Activated naive CD8-positive, alpha-beta T cell treated with anti-CD3 and anti-CD28 coated beads, Interleukin-2, amount 10 ng/mL, durations not matched to agents 7 days and 5 days (primary cell): Measurements from ENCODE around the gene DPP7. TPM values are rescaled to one million over a fixed set of nuclear protein-coding genes. Genes with fewer than 3 reads are reported as not detected.

ENCODE experiments used
- ATAC-seq: fragments of 150-1000 bp; cut with Tn5 transposase; one replicate; pipeline ENCODE4 v1.10.0; 2021; ENCODE audit warnings: low read depth, moderate library complexity
- POLR2A ChIA-PET: fragments of 350-600 bp; sonication (Branson Sonifier 250); formaldehyde crosslinking; loops from one replicate; lab custom pipeline; 2021; ENCODE audit warnings: antibody characterized with exemption; lab: Charles Lee
- DNase-seq: peaks from one replicate; pipeline ENCODE4 v3.0.0; 2021
- H3K27ac Mint-ChIP-seq: one replicate; pipeline ENCODE4 v1.8.0; 2022; ENCODE audit warnings: mild to moderate bottlenecking, mixed read lengths
- H3K27me3 Mint-ChIP-seq: one replicate; pipeline ENCODE4 v1.8.0; 2022; ENCODE audit warnings: mild to moderate bottlenecking, moderate library complexity, mixed read lengths
- H3K36me3 Mint-ChIP-seq: one replicate; pipeline ENCODE4 v1.8.0; 2021; ENCODE audit warnings: mild to moderate bottlenecking, mixed read lengths
- H3K4me1 Mint-ChIP-seq: one replicate; pipeline ENCODE4 v1.8.0; 2021; ENCODE audit warnings: mixed read lengths
- H3K4me3 Mint-ChIP-seq: one replicate; pipeline ENCODE4 v1.8.0; 2022; ENCODE audit warnings: mild to moderate bottlenecking, moderate library complexity, mixed read lengths
- H3K9me3 Mint-ChIP-seq: one replicate; pipeline ENCODE4 v1.8.0; 2021; ENCODE audit warnings: mixed read lengths
- total RNA-seq, 2 experiments: library from RNA; stranded (reverse); gene quantifications; one replicate each; pipeline ENCODE4 v1.2.3, GENCODE V29; 2021

The DPP7 gene
- total RNA-seq, 2 experiments from 2014 or later = 314 to 322 TPM

DNA sequence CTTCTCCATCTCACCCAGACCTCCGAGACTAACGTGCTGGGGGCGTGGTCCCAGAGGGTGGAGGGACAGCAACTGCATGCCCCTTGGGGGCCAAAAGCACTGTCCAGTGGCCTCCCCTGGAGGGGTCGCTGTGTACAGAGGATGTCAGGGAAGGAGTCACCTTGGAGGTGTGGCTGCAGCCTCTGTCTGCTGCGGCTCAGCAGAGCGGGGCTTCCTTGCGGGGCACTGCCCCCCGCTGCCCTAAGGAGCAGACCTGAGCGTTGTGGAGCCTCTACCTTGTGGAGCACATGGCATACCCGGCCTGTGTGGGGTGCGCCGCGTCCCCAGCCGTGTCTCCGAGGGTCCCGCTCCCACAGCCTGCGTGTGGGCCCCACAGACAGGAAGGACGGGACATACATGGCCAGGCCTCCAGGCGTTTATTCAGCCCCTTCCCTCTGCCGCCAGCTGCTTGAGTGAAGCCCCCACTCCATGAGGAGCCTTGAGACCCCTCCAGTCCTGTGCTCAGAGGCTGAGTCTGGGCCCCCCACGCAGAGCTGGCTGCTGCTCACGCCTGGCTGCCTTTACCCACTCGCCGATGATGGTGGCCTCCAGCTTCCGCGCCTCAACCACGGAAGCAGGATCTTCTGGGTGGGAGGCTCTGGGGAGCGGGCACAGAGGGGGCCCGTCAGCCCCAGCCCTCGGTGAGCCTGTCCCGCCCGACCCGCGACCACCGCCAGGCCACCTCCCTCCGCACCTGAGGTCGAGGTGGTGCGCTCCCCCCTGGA, 4.2 kb downstream of the DPP7 start:
- no peaks in the 10 kb centered on the region for H3K27me3 Mint-ChIP-seq
- POLR2A ChIA-PET = interaction anchor here (0.9 kb wide), 1 partner anchor 19 kb away, joined by 3 read pairs; no protein-coding TSS in a partner anchor
- no peaks in the 10 kb centered on the region for H3K9me3 Mint-ChIP-seq
- ATAC-seq = no peak
- no peak for DNase-seq
- H3K27ac Mint-ChIP-seq = no peak overlapping the region
- H3K4me1 Mint-ChIP-seq = no peaks in the 10 kb centered on the region
- no peak overlapping the region for H3K4me3 Mint-ChIP-seq
- H3K36me3 Mint-ChIP-seq = peaks cover 3% of the 10 kb centered on the region

DNA sequence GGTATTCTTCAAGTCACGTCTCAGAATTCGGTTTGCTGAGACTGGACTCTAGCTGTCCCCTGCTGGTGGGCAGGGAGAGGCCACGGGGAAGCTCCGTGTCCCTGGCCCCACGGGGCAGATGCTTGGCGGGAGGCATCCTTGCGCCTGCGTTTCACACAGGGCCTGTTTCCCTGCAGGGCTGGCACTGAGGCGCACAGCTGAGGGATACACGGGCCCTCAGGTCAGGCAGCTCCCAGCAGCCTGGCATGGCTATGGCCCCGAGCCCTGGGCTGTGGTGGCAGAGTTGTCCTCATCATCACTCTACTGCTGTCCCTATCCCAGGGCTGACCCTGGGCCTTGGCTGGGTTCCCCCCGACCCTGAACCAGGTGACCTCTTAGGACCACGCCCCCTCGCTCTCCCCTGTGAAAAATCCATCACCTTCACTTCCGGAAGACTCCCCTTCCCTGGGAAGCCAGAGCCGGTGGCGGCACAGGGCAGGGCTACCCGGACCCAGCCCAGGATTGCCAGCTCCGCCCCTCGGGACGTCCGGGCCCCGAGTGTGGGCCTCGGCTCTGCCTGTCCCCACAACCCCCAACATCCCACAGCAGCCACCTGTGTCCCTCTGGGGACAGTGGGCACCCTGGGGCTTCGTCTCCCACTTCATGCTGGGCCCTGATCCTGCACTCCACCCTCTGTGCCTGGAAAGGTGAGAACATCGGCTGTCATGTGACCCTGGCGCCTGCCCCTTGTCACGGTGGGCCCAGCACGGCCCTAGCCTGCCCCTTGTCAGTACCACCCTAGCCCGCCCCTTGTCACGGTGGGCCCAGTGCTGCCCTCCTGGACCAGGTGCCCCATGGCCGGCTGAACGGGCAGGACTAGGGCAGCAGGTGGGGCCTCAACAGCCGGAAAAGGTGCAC, 5.0 kb downstream of the DPP7 start:
- Mint-ChIP-seq H3K27me3 (no peaks in the 10 kb centered on the region), H3K4me3 (no peak overlapping the region), H3K9me3 (no peaks in the 10 kb centered on the region), H3K4me1 (no peaks in the 10 kb centered on the region), H3K27ac (no peak overlapping the region), H3K36me3 (peaks cover 7% of the 10 kb centered on the region)
- DNase-seq = no peak
- ATAC-seq = no peak
- POLR2A ChIA-PET = interaction anchor here (0.5 to 1.3 kb wide), 3 partner anchors 13 to 23 kb away, joined by 3 read pairs; no protein-coding TSS in a partner anchor

DNA sequence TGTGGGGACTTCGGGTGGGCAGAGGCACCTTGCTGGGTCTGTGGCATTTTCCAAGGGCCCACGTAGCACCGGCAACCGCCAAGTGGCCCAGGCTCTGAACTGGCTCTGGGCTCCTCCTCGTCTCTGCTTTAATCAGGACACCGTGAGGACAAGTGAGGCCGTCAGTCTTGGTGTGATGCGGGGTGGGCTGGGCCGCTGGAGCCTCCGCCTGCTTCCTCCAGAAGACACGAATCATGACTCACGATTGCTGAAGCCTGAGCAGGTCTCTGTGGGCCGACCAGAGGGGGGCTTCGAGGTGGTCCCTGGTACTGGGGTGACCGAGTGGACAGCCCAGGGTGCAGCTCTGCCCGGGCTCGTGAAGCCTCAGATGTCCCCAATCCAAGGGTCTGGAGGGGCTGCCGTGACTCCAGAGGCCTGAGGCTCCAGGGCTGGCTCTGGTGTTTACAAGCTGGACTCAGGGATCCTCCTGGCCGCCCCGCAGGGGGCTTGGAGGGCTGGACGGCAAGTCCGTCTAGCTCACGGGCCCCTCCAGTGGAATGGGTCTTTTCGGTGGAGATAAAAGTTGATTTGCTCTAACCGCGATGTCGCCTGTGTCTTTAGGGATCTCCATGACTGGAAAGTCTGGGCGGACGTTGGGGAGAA, 5.8 kb downstream of the DPP7 start:
- Mint-ChIP-seq H3K4me1 (no peaks in the 10 kb centered on the region), H3K36me3 (peaks cover 7% of the 10 kb centered on the region), H3K9me3 (peaks cover 1% of the 10 kb centered on the region), H3K27ac (no peak overlapping the region), H3K27me3 (no peaks in the 10 kb centered on the region), H3K4me3 (no peak overlapping the region)
- ATAC-seq (no peak), DNase-seq (no peak)
- POLR2A ChIA-PET = interaction anchor here (0.5 to 1.6 kb wide), 3 partner anchors 13 to 24 kb away, joined by 3 to 4 read pairs (median 3); partner anchors contain the start of gene MAN1B1

DNA sequence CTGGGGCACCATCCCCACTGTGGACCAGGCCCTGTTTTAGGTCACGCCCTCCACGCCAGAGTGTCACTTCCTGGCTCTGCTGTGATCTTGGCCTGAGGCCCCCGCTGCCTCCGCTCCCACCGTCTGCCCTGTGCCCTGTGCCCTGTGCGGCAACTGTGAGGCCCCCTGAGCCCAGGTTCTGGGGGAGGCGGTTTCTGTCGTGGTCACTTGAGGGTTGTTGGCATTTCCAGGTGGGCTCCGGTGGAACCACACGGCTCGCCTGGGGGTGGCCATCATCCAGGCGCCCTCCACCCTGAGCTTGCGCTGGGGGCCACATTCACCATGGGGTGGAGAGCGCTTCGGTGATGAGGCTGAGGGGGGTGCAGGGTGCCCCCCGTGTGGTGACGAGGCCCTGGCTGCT, 6.6 kb downstream of the DPP7 start:
- DNase-seq (no peak), ATAC-seq (no peak)
- no peaks in the 10 kb centered on the region for H3K4me1 Mint-ChIP-seq
- no peak overlapping the region for H3K27ac Mint-ChIP-seq
- POLR2A ChIA-PET = interaction anchor here (1.6 kb wide), 2 partner anchors 12 to 21 kb away, joined by 4 to 7 read pairs; partner anchors contain the start of gene MAN1B1
- no peaks in the 10 kb centered on the region for H3K27me3 Mint-ChIP-seq
- H3K36me3 Mint-ChIP-seq = peaks cover 7% of the 10 kb centered on the region
- no peak overlapping the region for H3K4me3 Mint-ChIP-seq
- peaks cover 1% of the 10 kb centered on the region for H3K9me3 Mint-ChIP-seq

DNA sequence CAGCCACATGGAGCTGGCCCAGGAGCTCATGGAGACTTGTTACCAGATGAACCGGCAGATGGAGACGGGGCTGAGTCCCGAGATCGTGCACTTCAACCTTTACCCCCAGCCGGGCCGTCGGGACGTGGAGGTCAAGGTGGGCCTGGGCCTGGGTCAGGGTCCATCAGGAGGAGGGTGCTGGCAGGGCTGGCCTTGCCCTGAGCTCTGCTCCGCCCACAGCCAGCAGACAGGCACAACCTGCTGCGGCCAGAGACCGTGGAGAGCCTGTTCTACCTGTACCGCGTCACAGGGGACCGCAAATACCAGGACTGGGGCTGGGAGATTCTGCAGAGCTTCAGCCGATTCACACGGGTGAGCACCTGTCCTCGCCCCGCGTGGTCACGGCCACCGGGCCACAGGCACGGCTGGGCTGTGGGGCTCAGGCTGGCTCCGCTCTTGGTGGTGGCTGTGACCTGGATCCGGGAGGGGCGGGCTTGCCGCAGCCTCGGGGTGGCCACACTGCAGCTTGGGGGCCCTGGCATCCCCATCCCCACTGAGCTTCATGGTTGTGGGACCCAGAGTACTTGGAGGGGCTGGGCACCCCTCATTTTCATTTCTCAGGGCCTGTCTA, 7.1 kb downstream of the DPP7 start:
- no peak overlapping the region for H3K4me3 Mint-ChIP-seq
- H3K27ac Mint-ChIP-seq = no peak overlapping the region
- H3K9me3 Mint-ChIP-seq = peaks cover 1% of the 10 kb centered on the region
- H3K27me3 Mint-ChIP-seq = no peaks in the 10 kb centered on the region
- H3K4me1 Mint-ChIP-seq = no peaks in the 10 kb centered on the region
- H3K36me3 Mint-ChIP-seq = peaks cover 7% of the 10 kb centered on the region
- ATAC-seq (no peak), DNase-seq (no peak)
- POLR2A ChIA-PET = interaction anchor here (1.6 kb wide), 2 partner anchors 12 to 21 kb away, joined by 4 to 7 read pairs; partner anchors contain the start of gene MAN1B1

DNA sequence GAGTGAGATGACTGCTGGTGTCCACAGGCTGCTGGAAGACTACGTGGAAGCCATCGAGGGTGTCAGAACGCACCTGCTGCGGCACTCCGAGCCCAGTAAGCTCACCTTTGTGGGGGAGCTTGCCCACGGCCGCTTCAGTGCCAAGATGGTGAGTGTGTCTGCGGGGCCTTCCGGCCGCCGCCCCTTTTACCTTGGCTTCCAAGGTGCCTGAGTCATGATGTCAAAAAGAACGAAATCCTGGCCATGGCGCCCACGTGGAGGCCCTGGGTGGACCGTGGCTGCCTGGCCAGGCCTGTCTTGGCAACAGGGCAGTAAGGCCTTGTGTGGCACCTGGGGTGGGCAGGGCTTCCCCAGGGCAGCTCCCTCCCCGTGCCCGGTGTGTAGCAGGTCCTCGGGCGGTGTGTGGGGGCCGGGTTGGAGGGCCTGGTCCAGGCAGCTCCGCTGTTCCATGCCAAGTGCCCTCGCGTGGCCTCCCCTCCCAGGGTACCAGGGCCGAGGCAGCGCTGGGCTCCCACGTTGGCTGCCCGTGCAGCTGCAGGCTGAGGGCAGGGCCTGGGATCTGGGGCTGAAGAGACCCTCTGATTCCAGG, 7.8 kb downstream of the DPP7 start:
- DNase-seq = no peak
- no peak overlapping the region for H3K4me3 Mint-ChIP-seq
- H3K27me3 Mint-ChIP-seq = no peaks in the 10 kb centered on the region
- ATAC-seq = no peak
- peaks cover 1% of the 10 kb centered on the region for H3K9me3 Mint-ChIP-seq
- POLR2A ChIA-PET = interaction anchor here (1.6 kb wide), 1 partner anchor 11 kb away, joined by 7 read pairs; no protein-coding TSS in a partner anchor
- no peaks in the 10 kb centered on the region for H3K4me1 Mint-ChIP-seq
- peaks cover 7% of the 10 kb centered on the region for H3K36me3 Mint-ChIP-seq
- H3K27ac Mint-ChIP-seq = no peak overlapping the region

DNA sequence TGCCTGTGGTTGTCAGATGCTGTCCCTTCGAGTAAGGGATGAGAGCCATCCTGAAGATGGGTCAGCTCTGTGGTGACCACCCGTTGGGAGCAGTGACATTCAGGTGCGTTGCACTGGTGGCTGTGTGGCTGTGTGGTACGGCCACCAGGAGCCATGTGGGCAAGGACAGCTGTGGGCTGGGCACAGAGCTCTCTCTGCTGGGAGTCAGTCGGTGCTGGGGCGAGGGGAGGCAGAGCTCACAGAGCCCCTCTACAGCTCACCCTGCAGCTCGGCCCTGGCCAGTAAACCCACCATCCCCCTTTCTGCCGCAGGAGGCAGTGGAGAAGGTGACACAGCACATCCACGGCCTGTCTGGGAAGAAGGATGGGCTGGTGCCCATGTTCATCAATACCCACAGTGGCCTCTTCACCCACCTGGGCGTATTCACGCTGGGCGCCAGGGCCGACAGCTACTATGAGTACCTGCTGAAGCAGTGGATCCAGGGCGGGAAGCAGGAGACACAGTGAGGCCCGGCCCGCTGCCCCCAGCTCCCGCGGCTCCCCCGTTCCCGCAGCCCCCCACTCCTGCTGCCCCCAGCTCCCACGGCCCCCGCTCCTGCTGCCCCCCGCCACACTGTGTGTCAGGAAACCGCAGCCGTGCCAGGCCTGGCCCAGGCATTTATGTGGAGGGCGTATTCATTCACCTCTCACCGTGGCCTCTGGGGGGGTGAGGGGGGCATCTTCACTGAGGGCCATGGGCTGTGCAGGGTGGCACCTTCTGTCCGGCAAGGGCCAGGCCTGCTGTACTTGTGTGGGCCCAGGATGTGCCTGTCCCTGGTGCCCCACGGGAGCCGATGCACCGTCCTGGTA, 8.5 kb downstream of the DPP7 start:
- Mint-ChIP-seq H3K4me3 (no peak overlapping the region), H3K27me3 (no peaks in the 10 kb centered on the region), H3K9me3 (peaks cover 6% of the 10 kb centered on the region), H3K27ac (no peak overlapping the region), H3K4me1 (no peaks in the 10 kb centered on the region), H3K36me3 (peaks cover 7% of the 10 kb centered on the region)
- POLR2A ChIA-PET = interaction anchor here (0.8 kb wide), 1 partner anchor 10 kb away, joined by 3 read pairs; no protein-coding TSS in a partner anchor
- DNase-seq (no peak), ATAC-seq (no peak)

DNA sequence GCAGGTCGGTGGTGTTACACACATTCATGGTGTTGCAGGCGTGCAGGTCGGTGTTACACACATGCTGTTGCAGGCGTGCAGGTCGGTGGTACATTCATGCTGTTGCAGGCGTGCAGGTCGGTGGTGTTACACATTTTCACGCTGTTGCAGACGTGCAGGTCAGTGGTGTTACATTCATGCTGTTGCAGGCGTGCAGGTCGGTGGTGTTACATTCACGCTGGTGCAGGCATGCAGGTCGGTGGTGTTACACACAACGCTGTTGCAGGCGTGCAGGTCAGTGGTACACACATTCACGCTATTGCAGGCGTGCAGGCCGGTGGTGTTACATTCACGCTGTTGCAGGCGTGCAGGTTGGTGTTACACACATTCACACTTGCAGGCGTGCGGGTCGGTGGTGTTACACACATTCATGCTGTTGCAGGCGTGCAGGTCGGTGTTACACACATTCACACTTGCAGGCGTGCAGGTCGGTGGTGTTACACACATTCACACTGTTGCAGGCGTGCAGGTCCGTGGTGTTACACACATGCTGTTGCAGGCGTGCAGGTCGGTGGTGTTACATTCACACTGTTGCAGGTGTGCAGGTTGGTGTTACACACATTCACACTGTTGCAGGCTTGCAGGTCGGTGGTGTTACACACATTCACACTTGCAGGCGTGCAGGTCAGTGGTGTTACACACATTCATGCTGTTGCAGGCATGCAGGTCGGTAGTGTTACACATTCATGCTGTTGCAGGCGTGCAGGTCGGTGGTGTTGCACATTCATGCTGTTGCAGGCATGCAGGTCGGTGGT, 11.1 kb downstream of the DPP7 start:
- Mint-ChIP-seq H3K4me3 (no peak overlapping the region), H3K9me3 (peaks cover 6% of the 10 kb centered on the region), H3K27ac (no peak overlapping the region), H3K36me3 (peaks cover 18% of the 10 kb centered on the region), H3K4me1 (no peaks in the 10 kb centered on the region), H3K27me3 (no peaks in the 10 kb centered on the region)
- POLR2A ChIA-PET = no interaction called here
- ATAC-seq (no peak), DNase-seq (no peak)

DNA sequence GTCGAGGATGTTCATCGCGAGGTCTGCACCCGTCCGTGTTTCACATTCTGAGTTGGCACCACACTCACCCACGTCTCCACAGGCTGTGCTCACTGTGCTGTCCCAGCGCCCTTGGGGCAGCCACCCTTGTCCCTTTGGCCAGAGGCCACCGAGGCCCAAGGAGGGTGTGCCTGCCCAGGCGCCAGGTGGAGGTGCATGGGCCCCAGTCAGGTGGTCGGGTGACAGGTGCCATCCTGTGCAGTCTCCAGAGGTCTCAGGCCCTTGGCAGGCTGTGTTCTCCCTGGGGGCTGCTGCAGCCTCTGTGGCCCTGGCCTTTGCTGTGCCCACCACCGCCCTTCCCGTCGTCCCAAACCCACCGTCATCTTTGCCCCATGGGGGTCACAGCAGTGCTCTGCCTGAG, 15.3 kb downstream of the DPP7 start:
- no peak for ATAC-seq
- POLR2A ChIA-PET = no interaction called here
- no peak overlapping the region for H3K27ac Mint-ChIP-seq
- H3K4me3 Mint-ChIP-seq = no peak overlapping the region
- no peaks in the 10 kb centered on the region for H3K27me3 Mint-ChIP-seq
- H3K36me3 Mint-ChIP-seq = peaks cover 22% of the 10 kb centered on the region
- no peak for DNase-seq
- H3K4me1 Mint-ChIP-seq = peaks cover 12% of the 10 kb centered on the region
- H3K9me3 Mint-ChIP-seq = peaks cover 6% of the 10 kb centered on the region

DNA sequence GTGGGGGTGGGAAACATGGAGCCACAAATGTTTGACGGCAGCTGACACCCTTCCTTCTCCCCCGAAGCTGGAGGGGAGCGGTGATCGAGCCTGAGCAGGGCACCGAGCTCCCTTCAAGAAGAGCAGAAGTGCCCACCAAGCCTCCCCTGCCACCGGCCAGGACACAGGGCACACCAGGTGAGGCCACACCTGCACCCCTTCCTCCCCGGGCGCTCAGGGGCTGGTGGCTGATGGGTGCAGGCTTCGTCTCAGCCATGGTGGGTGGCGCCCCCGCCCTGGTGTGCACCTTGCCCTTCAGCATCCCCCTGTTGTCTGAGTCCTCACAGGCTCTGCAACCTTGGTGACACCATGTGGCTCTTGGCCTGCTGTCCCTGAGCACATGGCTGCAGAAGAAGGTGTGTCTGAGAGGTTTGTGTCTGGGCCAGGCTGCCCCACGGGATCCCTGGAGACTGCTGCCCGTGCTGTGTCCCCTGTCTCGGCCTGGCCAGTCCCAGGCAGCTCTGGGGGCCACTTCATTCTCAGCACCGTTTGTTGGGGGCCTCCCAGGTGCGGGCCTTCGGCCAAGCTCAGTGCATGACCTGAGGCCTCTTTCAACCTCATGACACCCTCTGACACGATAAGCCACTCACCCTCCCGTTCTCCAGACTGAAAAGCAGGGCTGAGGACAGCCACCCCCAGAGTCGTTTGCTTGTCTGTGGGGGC, 16.6 kb downstream of the DPP7 start:
- DNase-seq (no peak), ATAC-seq (no peak)
- H3K27ac Mint-ChIP-seq = no peak overlapping the region
- peaks cover 4% of the 10 kb centered on the region for H3K9me3 Mint-ChIP-seq
- H3K4me3 Mint-ChIP-seq = no peak overlapping the region
- H3K36me3 Mint-ChIP-seq = peaks cover 24% of the 10 kb centered on the region
- POLR2A ChIA-PET = interaction anchor here (2.5 kb wide), 1 partner anchor 16 kb away, joined by 28 read pairs; the partner anchor contains the start of gene DPP7
- H3K27me3 Mint-ChIP-seq = no peaks in the 10 kb centered on the region
- peaks cover 13% of the 10 kb centered on the region for H3K4me1 Mint-ChIP-seq
